ENCODE results near the gene VTI1A. TPM values are rescaled to one million over a fixed set of nuclear protein-coding genes. Genes with fewer than 3 reads are reported as not detected.

The VTI1A gene
- total RNA-seq, 1 donor from 2014 or later: 34.6 TPM

GRCh38 chr10:112546474-112546873, 99.5 kb downstream of the VTI1A start:
- TF ChIP-seq CTCF (IDR thresholded peaks at IDR 0.05; ENCODE audit: unreplicated experiment): no peak
- no peak overlapping the region for H3K27ac Mint-ChIP-seq
- DNase-seq (ENCODE audit: low spot score in 2 of 2, unreplicated experiment in 2 of 2): no peak
- peaks cover 10% of the 10 kb centered on the region for H3K36me3 Mint-ChIP-seq
- no peaks in the 10 kb centered on the region for H3K27me3 Mint-ChIP-seq (ENCODE audit: low read depth)
- H3K4me3 Mint-ChIP-seq: no peak overlapping the region
- peaks cover 10% of the 10 kb centered on the region for H3K9me3 Mint-ChIP-seq
- H3K4me1 Mint-ChIP-seq: no peaks in the 10 kb centered on the region

- DNase-seq (ENCODE audit: low spot score in 2 of 2, unreplicated experiment in 2 of 2): no peak
- no peak for TF ChIP-seq CTCF (IDR thresholded peaks at IDR 0.05; ENCODE audit: unreplicated experiment)
- H3K36me3 Mint-ChIP-seq: peaks cover 3% of the 10 kb centered on the region
- no peak overlapping the region for H3K27ac Mint-ChIP-seq
- H3K4me3 Mint-ChIP-seq: no peak overlapping the region
- H3K27me3 Mint-ChIP-seq (ENCODE audit: low read depth): no peaks in the 10 kb centered on the region
- H3K4me1 Mint-ChIP-seq: no peaks in the 10 kb centered on the region
- peaks cover 3% of the 10 kb centered on the region for H3K9me3 Mint-ChIP-seq
These were observed 101.7 kb downstream of the VTI1A start for GRCh38 chr10:112548535-112549276.

GRCh38 chr10:112552593-112553110, 105.6 kb downstream of the VTI1A start:
- Mint-ChIP-seq H3K27me3 (ENCODE audit: low read depth) (no peaks in the 10 kb centered on the region), H3K36me3 (no peaks in the 10 kb centered on the region), H3K27ac (no peak overlapping the region), H3K4me1 (peaks cover 4% of the 10 kb centered on the region), H3K4me3 (no peak overlapping the region), H3K9me3 (no peaks in the 10 kb centered on the region)
- DNase-seq (ENCODE audit: low spot score in 2 of 2, unreplicated experiment in 2 of 2): no peak
- TF ChIP-seq CTCF (IDR thresholded peaks at IDR 0.05; ENCODE audit: unreplicated experiment): no peak

- H3K36me3 Mint-ChIP-seq: no peaks in the 10 kb centered on the region
These were observed 106.3 kb downstream of the VTI1A start for GRCh38 chr10:112553315-112553714.

GRCh38 chr10:112554263-112554662, 107.2 kb downstream of the VTI1A start:
- no peak for DNase-seq (ENCODE audit: low spot score in 2 of 2, unreplicated experiment in 2 of 2)
- Mint-ChIP-seq H3K9me3 (no peaks in the 10 kb centered on the region), H3K36me3 (no peaks in the 10 kb centered on the region), H3K27ac (no peak overlapping the region), H3K4me1 (peaks cover 7% of the 10 kb centered on the region), H3K4me3 (no peak overlapping the region), H3K27me3 (ENCODE audit: low read depth) (no peaks in the 10 kb centered on the region)
- no peak for TF ChIP-seq CTCF (IDR thresholded peaks at IDR 0.05; ENCODE audit: unreplicated experiment)

More at GRCh38 chr10:112553315-112553714, 106.3 kb downstream of the VTI1A start:
- Mint-ChIP-seq H3K9me3 (no peaks in the 10 kb centered on the region), H3K27me3 (ENCODE audit: low read depth) (no peaks in the 10 kb centered on the region), H3K4me1 (peaks cover 7% of the 10 kb centered on the region), H3K4me3 (no peak overlapping the region), H3K27ac (no peak overlapping the region)
- TF ChIP-seq CTCF (IDR thresholded peaks at IDR 0.05; ENCODE audit: unreplicated experiment): no peak
- no peak for DNase-seq (ENCODE audit: low spot score in 2 of 2, unreplicated experiment in 2 of 2)
